Measurements from ENCODE around the gene PEMT. TPM values are rescaled to one million over a fixed set of nuclear protein-coding genes. Genes with fewer than 3 reads are reported as not detected.

The PEMT gene
- total and polyA plus RNA-seq, 4 donors, result 18.7 to 59.1 (median 34.4) TPM

DNA sequence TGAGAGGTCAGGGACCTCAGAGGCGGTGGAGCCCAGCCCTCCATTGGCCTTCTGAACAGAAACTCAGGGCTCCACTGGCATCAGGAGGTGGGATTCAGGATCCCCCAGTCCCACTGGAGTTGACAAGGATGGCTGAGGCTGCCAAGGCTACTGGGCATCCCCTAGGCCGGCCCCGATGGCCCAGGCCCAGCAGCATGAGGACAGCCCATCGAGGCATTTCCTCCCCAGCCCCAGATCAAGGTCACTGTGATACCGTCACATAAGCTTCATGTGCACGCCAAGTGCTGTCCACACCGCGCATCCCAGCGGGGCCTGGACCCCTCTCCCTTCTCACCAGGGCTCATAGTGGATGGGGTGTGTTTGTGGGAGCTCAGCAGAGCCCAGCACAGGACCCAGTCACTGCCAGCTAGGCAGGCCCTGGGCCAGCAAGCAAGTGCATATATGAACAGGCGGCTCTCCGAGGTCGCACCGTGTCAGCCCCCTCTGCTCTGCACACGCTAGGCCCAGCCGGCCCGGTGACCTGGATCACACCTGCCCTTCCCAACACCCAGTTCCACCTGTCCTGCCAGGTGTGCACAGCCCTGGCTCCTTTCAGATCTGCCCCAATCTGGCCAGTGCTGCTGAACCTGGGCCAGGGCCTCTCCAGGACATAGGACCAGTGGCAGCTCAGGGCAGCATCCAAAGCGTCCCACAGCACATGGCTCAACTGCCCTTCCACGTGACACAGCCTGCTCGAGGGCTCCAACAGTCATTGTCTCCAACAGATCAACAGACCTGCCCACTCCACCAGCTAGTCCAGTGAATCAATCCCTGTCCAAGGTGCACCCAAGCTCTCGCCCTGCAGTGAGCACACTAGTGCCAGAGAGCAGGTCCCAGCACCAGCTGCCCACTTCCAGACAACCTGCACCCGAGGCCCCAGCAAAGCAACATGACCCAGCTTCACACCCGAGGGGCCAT lies 62.5 kb downstream of the PEMT start:
- peaks cover 0 to 25% (median 7%) of the 10 kb centered on the region in 5 donors for H3K4me1 ChIP-seq (ENCODE audit: control insufficient read depth in 5 of 5, insufficient read depth in 5 of 5, low read length in 5 of 5)
- TF ChIP-seq, protein P1, sequence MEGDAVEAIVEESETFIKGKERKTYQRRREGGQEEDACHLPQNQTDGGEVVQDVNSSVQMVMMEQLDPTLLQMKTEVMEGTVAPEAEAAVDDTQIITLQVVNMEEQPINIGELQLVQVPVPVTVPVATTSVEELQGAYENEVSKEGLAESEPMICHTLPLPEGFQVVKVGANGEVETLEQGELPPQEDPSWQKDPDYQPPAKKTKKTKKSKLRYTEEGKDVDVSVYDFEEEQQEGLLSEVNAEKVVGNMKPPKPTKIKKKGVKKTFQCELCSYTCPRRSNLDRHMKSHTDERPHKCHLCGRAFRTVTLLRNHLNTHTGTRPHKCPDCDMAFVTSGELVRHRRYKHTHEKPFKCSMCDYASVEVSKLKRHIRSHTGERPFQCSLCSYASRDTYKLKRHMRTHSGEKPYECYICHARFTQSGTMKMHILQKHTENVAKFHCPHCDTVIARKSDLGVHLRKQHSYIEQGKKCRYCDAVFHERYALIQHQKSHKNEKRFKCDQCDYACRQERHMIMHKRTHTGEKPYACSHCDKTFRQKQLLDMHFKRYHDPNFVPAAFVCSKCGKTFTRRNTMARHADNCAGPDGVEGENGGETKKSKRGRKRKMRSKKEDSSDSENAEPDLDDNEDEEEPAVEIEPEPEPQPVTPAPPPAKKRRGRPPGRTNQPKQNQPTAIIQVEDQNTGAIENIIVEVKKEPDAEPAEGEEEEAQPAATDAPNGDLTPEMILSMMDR (IDR thresholded peaks at IDR 0.05; ENCODE audit: control extremely low read depth, extremely low read depth), result no peak
- no peak overlapping the region for H3K9ac ChIP-seq (ENCODE audit: insufficient read depth in 1 of 2, low read length in 2 of 2)
- no peaks in the 10 kb centered on the region for H3K27me3 ChIP-seq (ENCODE audit: control insufficient read depth in 3 of 3, insufficient read depth in 3 of 3, low read length in 2 of 3)
- no peak overlapping the region for H3K4me3 ChIP-seq
- no peak overlapping the region for H3K27ac ChIP-seq (ENCODE audit: low read depth in 1 of 2, low read length in 1 of 2)
- no peaks in the 10 kb centered on the region for H3K36me3 ChIP-seq (ENCODE audit: control insufficient read depth in 4 of 4, insufficient read depth in 4 of 4, low read length in 4 of 4)
- peaks cover 0 to 5% (median 0%) of the 10 kb centered on the region in 4 donors for H3K9me3 ChIP-seq (ENCODE audit: control insufficient read depth in 4 of 4, insufficient read depth in 3 of 4, low read length in 3 of 4)
- DNase-seq, result no peak
- WGBS, 2 donors, result 85 to 93% methylated on average over 22 of the region's 22 CpGs
- ATAC-seq (ENCODE audit: insufficient read depth, low FRiP score), result peak; percentile 11

DNA sequence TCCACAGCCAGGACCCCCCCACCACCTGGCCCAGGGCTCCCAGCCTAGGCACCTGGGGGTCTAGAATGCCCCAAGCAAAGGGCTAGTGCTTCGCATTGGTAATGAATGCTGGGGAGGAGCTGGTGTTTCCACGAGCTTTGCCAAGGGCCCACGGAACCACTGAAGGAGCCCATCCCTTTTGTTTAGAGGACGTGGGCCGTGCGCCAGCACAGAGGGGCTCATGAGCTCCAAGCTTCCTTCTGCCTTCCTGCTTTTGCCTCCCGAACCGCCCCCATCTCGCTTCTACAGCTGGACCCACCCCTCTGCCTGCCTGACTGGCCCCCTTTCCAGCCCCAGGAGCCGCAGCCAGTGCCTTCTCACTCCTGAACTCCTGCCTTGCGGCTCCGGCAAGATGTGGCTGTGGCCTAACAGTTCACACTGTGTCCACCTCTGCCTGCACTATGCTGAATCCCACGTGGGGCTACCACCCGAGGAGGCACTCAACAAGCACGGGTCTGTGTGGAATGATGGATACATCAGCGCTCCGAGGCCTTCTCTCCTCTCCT lies 63.5 kb downstream of the PEMT start:
- TF ChIP-seq, protein P1 (IDR thresholded peaks at IDR 0.05; ENCODE audit: control extremely low read depth, extremely low read depth), result no peak
- peaks cover 0 to 25% (median 7%) of the 10 kb centered on the region in 5 donors for H3K4me1 ChIP-seq (ENCODE audit: control insufficient read depth in 5 of 5, insufficient read depth in 5 of 5, low read length in 5 of 5)
- no peak overlapping the region for H3K4me3 ChIP-seq
- WGBS, 2 donors, result 78 to 85% methylated on average over 17 of the region's 17 CpGs
- H3K27ac ChIP-seq (ENCODE audit: low read depth in 1 of 2, low read length in 1 of 2), result no peak overlapping the region
- peaks cover 0 to 5% (median 0%) of the 10 kb centered on the region in 4 donors for H3K9me3 ChIP-seq (ENCODE audit: control insufficient read depth in 4 of 4, insufficient read depth in 3 of 4, low read length in 3 of 4)
- no peaks in the 10 kb centered on the region for H3K27me3 ChIP-seq (ENCODE audit: control insufficient read depth in 3 of 3, insufficient read depth in 3 of 3, low read length in 2 of 3)
- H3K9ac ChIP-seq (ENCODE audit: insufficient read depth in 1 of 2, low read length in 2 of 2), result no peak overlapping the region
- no peak for ATAC-seq (ENCODE audit: insufficient read depth, low FRiP score)
- H3K36me3 ChIP-seq (ENCODE audit: control insufficient read depth in 4 of 4, insufficient read depth in 4 of 4, low read length in 4 of 4), result no peaks in the 10 kb centered on the region
- DNase-seq, result peak in 2 of 3 donors; percentile 58 to 68

DNA sequence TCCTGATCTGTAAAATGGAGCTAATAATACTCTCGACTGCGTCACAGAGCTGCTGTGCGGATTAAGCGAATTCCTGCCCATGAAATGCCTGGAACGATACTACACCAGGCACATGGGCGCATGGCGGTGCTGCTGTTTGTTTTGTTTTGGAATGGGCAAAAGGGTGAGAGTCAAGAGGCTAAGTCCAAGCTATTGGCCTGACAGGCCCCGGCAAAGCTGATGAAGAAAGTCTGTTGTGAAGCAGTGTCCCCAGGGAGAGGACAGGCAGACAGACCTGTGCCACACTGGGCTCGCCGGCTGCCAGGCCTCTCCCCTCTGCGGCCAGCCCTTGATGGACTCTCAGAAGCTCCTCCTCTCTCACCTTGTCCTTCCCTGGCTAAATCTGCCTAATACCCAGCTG lies 64.0 kb downstream of the PEMT start:
- Histone ChIP-seq H3K4me1 (ENCODE audit: control insufficient read depth in 5 of 5, insufficient read depth in 5 of 5, low read length in 5 of 5) (peaks cover 0 to 25% (median 7%) of the 10 kb centered on the region in 5 donors), H3K36me3 (ENCODE audit: control insufficient read depth in 4 of 4, insufficient read depth in 4 of 4, low read length in 4 of 4) (no peaks in the 10 kb centered on the region), H3K9ac (ENCODE audit: insufficient read depth in 1 of 2, low read length in 2 of 2) (no peak overlapping the region), H3K27me3 (ENCODE audit: control insufficient read depth in 3 of 3, insufficient read depth in 3 of 3, low read length in 2 of 3) (no peaks in the 10 kb centered on the region), H3K9me3 (ENCODE audit: control insufficient read depth in 4 of 4, insufficient read depth in 3 of 4, low read length in 3 of 4) (peaks cover 0 to 5% (median 0%) of the 10 kb centered on the region in 4 donors), H3K4me3 (no peak overlapping the region), H3K27ac (ENCODE audit: low read depth in 1 of 2, low read length in 1 of 2) (no peak overlapping the region)
- TF ChIP-seq, protein P1 (IDR thresholded peaks at IDR 0.05; ENCODE audit: control extremely low read depth, extremely low read depth), result no peak
- DNase-seq, result no peak
- no peak for ATAC-seq (ENCODE audit: insufficient read depth, low FRiP score)
- 68 to 89% methylated on average over 11 of the region's 11 CpGs for WGBS, 2 donors

Measured in lung (tissue), 12 donors.